HG03378 (cell line): ENCODE data around the gene PSMB8.

Experiments used
- ATAC-seq: cut with Tn5 transposase; IDR thresholded peaks from one replicate; pipeline ENCODE4 v1.9.1; 2021; ENCODE audit warnings: mild to moderate bottlenecking, moderate library complexity; ENCODE audit not compliant: unreplicated experiment

PSMB8 gene

GRCh38 chr6:32857156-32857891, 13.5 kb upstream of the PSMB8 start:
- ATAC-seq = no peak

- no peak for ATAC-seq
Observed at GRCh38 chr6:32855467-32856174, 11.8 kb upstream of the PSMB8 start.

GRCh38 chr6:32854376-32855178, 10.7 kb upstream of the PSMB8 start:
- peak; percentile 15 for ATAC-seq

- ATAC-seq = peak; percentile 56
Observed at GRCh38 chr6:32853541-32854375, 9.9 kb upstream of the PSMB8 start, which contains the start of the genes PSMB9 and TAP1. TSS of gene PSMB9 (plus strand) at chr6:32854192. CDS start at chr6:32854230, 38 bp downstream. TSS of gene TAP1 (minus strand) at chr6:32853704. CDS start at chr6:32853636, 68 bp downstream.

GRCh38 chr6:32852844-32853540, 9.1 kb upstream of the PSMB8 start:
- peak; percentile 18 for ATAC-seq

- ATAC-seq = peak; percentile 15
Observed at GRCh38 chr6:32852018-32852843, 8.4 kb upstream of the PSMB8 start.

GRCh38 chr6:32851025-32851424, 7.2 kb upstream of the PSMB8 start:
- ATAC-seq = no peak

GRCh38 chr6:32849126-32849525, 5.3 kb upstream of the PSMB8 start:
- ATAC-seq = no peak

- ATAC-seq = no peak
Observed at GRCh38 chr6:32847795-32848194, 3.9 kb upstream of the PSMB8 start.

GRCh38 chr6:32847004-32847403, 3.2 kb upstream of the PSMB8 start:
- no peak for ATAC-seq

GRCh38 chr6:32845384-32845884, 1.6 kb upstream of the PSMB8 start:
- ATAC-seq = no peak

GRCh38 chr6:32844839-32845383, 1.1 kb upstream of the PSMB8 start:
- peak; percentile 8 for ATAC-seq

GRCh38 chr6:32843331-32843978, 392 bp downstream of the PSMB8 start:
- ATAC-seq = no peak

- ATAC-seq = no peak
Observed at GRCh38 chr6:32842690-32843089, 1.2 kb downstream of the PSMB8 start.

- ATAC-seq = no peak
Observed at GRCh38 chr6:32842021-32842650, 1.7 kb downstream of the PSMB8 start.

- ATAC-seq = no peak
Observed at GRCh38 chr6:32840604-32841246, 3.1 kb downstream of the PSMB8 start.

GRCh38 chr6:32839356-32839755, 4.5 kb downstream of the PSMB8 start:
- no peak for ATAC-seq
